SK-N-SH treated with all-trans-retinoic acid at 6 μM for 48 hours (cell line): ENCODE data around the gene UBE2S.

Experiments
- ATAC-seq: fragments of 200-7000 bp; cut with Tn5 transposase; 3 replicates; pipeline ENCODE4 v1.9.1; 2020; ENCODE audit warnings: mild to moderate bottlenecking, moderate library complexity
- ARNTL ChIP-seq: fragments of 450-650 bp; formaldehyde crosslinking; IDR thresholded peaks from 2 replicates; pipeline ENCODE4 v1.5.0; 2020; ENCODE audit warnings: low read depth, mild to moderate bottlenecking, moderate library complexity, borderline replicate concordance
- BACH2 ChIP-seq: fragments of 250-450 bp; sonication (Bioruptor Pico); IDR thresholded peaks from 2 replicates; pipeline ENCODE4 v1.9.0; 2021; ENCODE audit warnings: mild to moderate bottlenecking, borderline replicate concordance
- CSDC2 ChIP-seq: fragments of 250-450 bp; sonication (Bioruptor Pico); IDR thresholded peaks from 2 replicates; pipeline ENCODE4 v1.5.0; 2020; ENCODE audit warnings: mild to moderate bottlenecking, moderate library complexity
- CSRNP3 ChIP-seq: fragments of 250-450 bp; sonication (Bioruptor Pico); IDR thresholded peaks from 2 replicates; pipeline ENCODE4 v1.5.1; 2021; ENCODE audit warnings: mild to moderate bottlenecking, moderate library complexity
- ESRRG ChIP-seq: fragments of 250-450 bp; sonication (Bioruptor Pico); IDR thresholded peaks from 2 replicates; pipeline ENCODE4 v1.6.1; 2021; ENCODE audit warnings: mild to moderate bottlenecking
- GLIS3 ChIP-seq: fragments of 250-450 bp; sonication (Bioruptor Pico); IDR thresholded peaks from 2 replicates; pipeline ENCODE4 v1.5.0; 2020; ENCODE audit warnings: mild to moderate bottlenecking, moderate library complexity
- PATZ1 ChIP-seq: fragments of 250-450 bp; sonication (Bioruptor Pico); IDR thresholded peaks from 2 replicates; pipeline ENCODE4 v1.8.0; 2020; ENCODE audit warnings: mild to moderate bottlenecking, moderate library complexity, borderline replicate concordance
- POU6F1 ChIP-seq: fragments of 250-450 bp; sonication (Bioruptor Pico); IDR thresholded peaks from 2 replicates; pipeline ENCODE4 v1.8.0; 2021; ENCODE audit warnings: low read depth, mild to moderate bottlenecking, moderate library complexity, borderline replicate concordance
- PPARA ChIP-seq: fragments of 250-450 bp; sonication (Bioruptor Pico); IDR thresholded peaks from 2 replicates; pipeline ENCODE4 v1.5.0; 2020; ENCODE audit warnings: mild to moderate bottlenecking, borderline replicate concordance
- SNAI2 ChIP-seq: fragments of 250-450 bp; sonication (Bioruptor Pico); IDR thresholded peaks from 2 replicates; pipeline ENCODE4 v1.5.0; 2020; ENCODE audit warnings: mild to moderate bottlenecking, moderate library complexity
- TCF4 ChIP-seq: fragments of 250-450 bp; sonication (Bioruptor Pico); IDR thresholded peaks from 2 replicates; pipeline ENCODE4 v1.8.0; 2021; ENCODE audit warnings: mild to moderate bottlenecking, moderate library complexity, borderline replicate concordance
- TOX ChIP-seq: fragments of 250-450 bp; sonication (Bioruptor Pico); IDR thresholded peaks from 2 replicates; pipeline ENCODE4 v1.8.0; 2021; ENCODE audit warnings: mild to moderate bottlenecking, moderate library complexity, borderline replicate concordance
- TSHZ2 ChIP-seq: fragments of 250-450 bp; sonication (Bioruptor Pico); IDR thresholded peaks from 2 replicates; pipeline ENCODE4 v1.5.0; 2020; ENCODE audit warnings: mild to moderate bottlenecking, moderate library complexity
- ZC3H10 ChIP-seq: fragments of 250-450 bp; sonication (Bioruptor Pico); IDR thresholded peaks from 2 replicates; pipeline ENCODE4 v1.5.1; 2021; ENCODE audit warnings: mild to moderate bottlenecking, moderate library complexity
- ZFP30 ChIP-seq: fragments of 450-650 bp; formaldehyde crosslinking; IDR thresholded peaks from 2 replicates; pipeline ENCODE4 v1.5.0; 2022; ENCODE audit warnings: mild to moderate bottlenecking, moderate library complexity
- ZNF565 ChIP-seq: fragments of 450-650 bp; formaldehyde crosslinking; conservative IDR thresholded peaks from 2 replicates; pipeline ENCODE4 v1.5.0; 2020; ENCODE audit warnings: low read depth, mild to moderate bottlenecking, moderate library complexity
- ZNF70 ChIP-seq: fragments of 450-650 bp; formaldehyde crosslinking; IDR thresholded peaks from 2 replicates; pipeline ENCODE4 v1.5.0; 2020; ENCODE audit warnings: mild to moderate bottlenecking, moderate library complexity

UBE2S gene

GRCh38 chr19:55382013-55382412, 25.6 kb downstream of the UBE2S start:
- ATAC-seq, result no peak
- TF ChIP-seq ZC3H10 (CRISPR knock-in tag) (no peak), TSHZ2 (CRISPR knock-in tag) (no peak)

GRCh38 chr19:55379174-55379573, 28.4 kb downstream of the UBE2S start:
- no peak for ATAC-seq
- TF ChIP-seq TOX (CRISPR knock-in tag) (no peak), PPARA (CRISPR knock-in tag) (no peak), PATZ1 (CRISPR knock-in tag) (no peak), ESRRG (no peak), BACH2 (no peak), ZNF565 (CRISPR knock-in tag) (no peak), ZFP30 (CRISPR knock-in tag) (no peak), CSRNP3 (CRISPR knock-in tag) (no peak), ZNF70 (no peak), POU6F1 (CRISPR knock-in tag) (no peak), CSDC2 (no peak)

- ATAC-seq, result no peak
- TF ChIP-seq GLIS3 (CRISPR knock-in tag) (no peak), BACH2 (no peak), TCF4 (CRISPR knock-in tag) (no peak), ARNTL (CRISPR knock-in tag) (no peak)
- TF ChIP-seq, all 23 proteins: peak for 0
Observed at GRCh38 chr19:55377356-55378131, 30.0 kb downstream of the UBE2S start.

GRCh38 chr19:55376241-55376933, 31.2 kb downstream of the UBE2S start, which contains the start of gene TMEM190:
TMEM190 (plus strand) TSS chr19:55376826; CDS start chr19:55376854, 28 bp downstream.
- ATAC-seq, result no peak
- TF ChIP-seq BACH2 (no peak), SNAI2 (CRISPR knock-in tag) (no peak), PATZ1 (CRISPR knock-in tag) (no peak), ARNTL (CRISPR knock-in tag) (no peak), POU6F1 (CRISPR knock-in tag) (no peak)
- TF ChIP-seq, all 23 proteins: peak for 0
